Measurements from ENCODE around the gene TMEM236.
"Not testable (repeated sequence)": the region's sequence is repeated elsewhere in the genome, so short reads cannot be mapped to it uniquely, and the experiment has no call there.

TMEM236 gene, protein sequence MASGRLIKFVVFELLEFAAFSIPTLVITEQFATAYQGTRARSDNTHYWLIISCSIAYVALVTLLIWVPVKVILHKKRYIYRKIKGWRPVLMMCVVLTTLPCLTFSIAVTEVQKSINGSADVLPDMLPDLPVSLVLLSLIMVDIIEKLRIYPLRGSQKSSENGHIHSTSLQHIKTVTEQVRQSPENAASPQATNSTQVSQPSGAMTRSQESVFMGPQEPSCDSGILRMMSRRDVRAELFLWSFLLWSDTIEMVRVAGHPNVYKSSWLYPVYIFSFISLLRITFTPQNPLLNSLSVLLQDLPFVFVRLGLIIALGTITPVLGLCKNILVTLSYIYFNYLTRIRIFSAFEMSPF

DNA sequence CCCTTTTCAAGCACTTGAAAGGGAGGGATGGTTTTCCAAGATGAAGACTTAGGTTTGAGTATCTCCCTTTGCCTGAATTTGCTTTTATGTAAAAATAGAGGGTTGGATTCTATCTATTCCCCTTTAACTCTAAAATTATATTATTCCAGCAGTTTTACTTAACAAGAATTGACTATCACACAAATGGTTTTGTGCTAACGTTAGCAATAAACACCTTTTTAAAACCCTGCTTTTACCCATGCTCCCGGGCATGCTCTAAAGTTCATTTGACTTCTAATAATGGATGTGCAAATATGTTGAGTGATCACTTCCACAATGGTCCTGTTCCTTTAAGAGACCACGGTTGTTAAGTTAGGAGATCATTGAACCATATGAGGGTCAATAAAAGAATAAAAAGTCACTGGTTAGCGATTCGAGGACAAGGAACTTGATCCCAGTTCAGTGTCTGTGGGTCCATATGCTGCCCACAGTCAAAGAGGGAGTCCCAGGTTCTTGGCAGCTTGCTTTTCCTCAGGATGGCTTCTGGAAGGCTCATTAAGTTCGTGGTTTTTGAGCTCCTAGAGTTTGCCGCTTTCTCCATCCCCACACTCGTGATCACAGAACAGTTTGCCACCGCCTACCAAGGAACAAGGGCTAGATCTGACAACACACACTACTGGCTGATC is at the start of gene TMEM236:
Gene TMEM236 (plus strand): TSS at position 421 of the 665 bp plus-strand sequence. CDS start 95 bp downstream, at position 516.
- no peak for DNase-seq

DNA sequence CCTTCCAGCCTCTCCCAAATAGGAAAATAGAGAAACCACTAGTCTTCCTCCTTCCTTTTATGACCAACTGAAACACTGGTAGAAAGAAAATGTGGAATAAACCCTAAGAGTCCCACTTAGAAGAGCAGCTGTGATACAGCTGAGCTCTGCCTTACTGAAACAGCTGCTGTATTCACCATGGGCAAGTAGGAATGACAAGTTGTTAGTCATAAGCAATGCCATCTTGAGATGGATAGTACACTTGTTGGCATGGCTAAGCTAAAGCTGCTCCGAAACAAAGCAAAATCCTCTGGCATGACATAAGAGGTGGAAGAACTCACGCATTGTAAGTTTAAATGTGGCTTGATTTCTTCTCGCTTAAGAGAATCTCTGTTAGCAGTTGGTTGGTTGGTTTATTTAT is 48.3 kb upstream of the TMEM236 start:
- no peak for DNase-seq

DNA sequence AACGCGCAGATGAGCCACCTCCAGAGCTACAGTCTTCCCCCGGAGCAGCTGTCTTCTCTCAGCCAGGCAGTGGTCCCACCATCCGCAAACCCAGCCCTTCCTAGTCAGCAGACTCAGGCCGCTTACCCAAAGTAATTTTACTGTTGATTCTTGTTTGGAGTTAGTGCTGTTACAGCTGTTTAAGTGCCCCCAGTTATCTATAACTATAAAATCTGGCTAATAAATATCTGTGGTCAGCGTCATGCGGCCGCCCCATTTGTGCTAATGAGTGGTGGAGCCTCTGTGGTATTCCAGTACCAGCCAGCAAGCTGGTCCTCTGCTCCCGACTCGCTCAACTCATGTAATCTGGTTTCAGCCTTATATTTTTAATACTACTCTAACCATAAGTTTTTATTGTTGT is 43.2 kb upstream of the TMEM236 start:
- DNase-seq, result no peak

DNA sequence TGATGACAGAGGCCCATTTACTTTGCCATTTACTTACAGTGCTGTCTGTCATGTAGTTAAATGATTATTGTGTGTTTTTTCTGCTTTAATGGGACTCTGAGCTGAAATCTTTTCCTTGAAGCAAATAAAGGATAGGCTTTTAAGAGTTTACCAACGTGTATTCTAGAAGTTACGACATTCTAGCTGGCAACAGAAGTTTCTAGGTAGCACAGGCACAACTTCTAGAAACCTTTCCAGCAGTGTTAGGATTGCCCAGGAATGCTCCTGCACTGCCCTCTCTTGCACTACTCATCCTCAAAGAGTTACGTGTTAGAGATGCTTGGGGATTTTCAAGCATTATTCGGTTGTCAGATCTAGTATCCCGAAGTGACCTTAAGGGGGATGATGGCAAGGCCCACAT is 42.5 kb upstream of the TMEM236 start:
- no peak for DNase-seq

DNA sequence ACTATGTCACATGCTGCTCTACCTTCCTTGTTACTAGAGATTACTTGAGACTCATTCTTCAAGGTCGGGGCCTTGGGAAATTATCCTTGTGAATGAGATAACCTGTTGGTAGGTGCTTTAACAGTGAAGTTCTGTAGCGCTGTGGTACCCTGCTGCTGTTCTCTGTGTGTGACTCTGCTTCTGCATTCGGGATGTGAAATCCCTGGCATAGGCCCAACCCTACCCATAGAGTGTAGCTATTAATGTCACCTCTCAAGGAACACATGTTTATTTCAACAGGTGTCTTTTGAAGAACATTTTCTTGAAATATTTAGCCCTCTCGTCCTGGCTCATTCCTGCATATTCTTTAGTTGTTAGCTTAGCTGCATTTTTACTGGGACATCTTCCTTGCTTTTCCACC is 41.8 kb upstream of the TMEM236 start:
- no peak for DNase-seq

DNA sequence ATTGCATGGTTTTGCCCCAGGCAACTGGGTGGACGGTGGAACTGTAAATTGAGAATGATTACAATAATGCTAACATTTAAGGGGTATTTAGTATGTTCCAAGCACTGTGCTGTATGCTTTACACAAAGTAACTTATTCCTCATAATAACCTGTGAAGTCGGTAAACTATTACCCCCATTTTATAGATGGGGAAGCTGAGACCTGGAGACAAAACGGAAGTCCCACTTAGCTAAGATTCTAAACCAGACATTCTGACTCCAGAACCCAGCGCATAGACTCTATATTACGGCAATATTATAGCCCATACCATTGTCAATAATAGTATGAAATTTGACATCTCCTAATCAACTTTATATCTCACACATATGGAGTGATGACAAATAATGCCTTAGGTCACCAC is 39.9 kb upstream of the TMEM236 start:
- no peak for DNase-seq

DNA sequence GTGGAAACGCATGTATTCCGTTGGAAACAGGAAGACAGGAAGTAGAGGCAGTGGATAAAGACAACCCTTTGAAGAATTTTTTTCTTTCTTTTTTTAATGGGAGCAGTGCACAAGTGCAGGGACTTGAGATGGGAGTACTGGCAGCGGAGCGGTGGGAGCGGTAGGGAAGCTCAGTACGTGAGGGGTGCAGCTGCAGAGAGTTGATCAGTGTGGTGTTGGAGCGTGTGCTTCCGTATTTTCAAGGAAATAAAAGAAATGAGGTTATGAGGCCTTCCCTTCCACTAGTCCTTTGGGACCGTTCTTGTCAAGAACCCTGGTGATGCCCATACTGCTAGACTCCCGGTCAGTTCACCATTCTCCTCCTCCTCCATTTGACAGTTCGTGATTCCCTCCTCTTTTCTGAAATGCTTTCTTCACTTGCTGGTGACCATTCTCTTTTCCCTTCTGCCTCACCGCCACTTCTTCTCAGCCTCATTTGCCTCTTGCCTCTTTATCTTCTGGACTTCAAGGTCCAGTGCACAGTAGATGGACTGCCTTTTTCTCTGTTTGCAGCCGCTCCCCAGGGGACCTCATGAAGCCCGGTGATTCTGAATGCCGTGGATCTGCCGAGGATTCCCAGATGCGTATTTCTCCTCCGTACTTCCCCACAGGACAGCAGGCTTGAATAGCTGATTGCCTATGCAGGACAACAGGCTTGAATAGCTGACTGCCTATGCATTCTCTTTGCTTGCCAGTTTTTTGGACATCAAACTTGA is 39.1 kb upstream of the TMEM236 start:
- no peak for DNase-seq

DNA sequence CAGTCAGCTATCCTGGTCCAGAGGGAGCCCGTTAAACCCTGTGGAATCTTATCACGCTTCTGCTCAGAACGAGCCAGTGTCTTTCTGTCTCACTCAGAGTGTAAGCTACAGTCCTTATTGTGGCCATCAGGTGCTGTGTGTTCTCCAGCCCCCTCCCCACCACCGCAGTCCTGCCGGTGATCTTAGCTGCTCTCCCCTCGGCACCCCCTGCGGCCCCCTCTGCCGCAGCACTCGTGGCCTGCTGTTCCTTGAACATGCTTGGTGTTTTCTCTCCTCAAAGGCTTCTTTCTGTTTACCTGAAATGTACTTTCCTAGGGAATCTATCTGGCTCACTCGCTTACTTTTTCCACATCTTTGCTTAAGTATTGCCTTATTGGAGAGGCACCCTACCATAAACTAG is 38.2 kb upstream of the TMEM236 start:
- no peak for DNase-seq

DNA sequence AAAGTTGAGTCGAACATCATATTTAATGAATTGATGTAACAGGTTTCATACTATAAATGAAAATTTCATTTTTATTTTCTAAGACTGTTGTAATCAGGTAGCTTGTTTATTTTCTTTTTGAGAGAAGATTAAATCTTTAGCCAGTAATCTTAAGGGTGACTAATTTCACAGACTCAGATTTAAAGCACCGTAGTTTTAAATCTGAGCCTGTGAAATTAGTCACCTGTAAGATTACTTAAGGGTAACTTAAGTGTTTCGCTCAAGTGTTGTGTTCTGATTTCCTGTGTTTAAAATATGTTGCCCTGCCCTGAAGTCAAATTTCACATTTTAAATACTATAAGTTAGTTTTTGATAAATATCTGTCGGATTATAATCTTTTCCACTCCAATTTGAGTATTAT is 35.8 kb upstream of the TMEM236 start:
- DNase-seq, result no peak

DNA sequence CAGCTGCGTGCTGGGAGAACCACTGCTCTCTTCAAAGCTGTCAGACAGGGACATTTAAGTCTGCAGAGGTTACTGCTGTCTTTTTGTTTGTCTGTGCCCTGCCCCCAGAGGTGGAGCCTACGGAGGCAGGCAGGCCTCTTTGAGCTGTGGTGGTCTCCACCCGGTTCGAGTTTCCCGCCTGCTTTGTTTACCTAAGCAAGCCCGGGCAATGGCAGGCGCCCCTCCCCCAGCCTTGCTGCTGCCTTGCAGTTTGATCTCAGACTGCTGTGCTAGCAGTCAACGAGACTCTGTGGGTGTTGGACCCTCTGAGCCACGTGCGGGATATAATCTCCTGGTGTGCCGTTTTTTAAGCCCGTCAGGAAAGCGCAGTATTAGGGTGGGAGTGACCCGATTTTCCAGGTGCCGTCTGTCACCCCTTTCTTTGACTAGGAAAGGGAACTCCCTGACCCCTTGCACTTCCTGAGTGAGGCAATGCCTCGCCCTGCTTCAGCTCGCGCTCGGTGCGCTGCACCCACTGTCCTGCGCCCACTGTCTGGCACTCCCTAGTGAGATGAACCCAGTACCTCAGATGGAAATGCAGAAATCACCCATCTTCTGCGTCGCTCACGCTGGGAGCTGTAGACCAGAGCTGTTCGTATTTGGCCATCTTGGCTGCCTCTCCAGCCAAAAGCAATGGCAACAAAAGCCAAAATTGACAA is 29.5 kb upstream of the TMEM236 start:
- DNase-seq, result not testable (repeated sequence)

DNA sequence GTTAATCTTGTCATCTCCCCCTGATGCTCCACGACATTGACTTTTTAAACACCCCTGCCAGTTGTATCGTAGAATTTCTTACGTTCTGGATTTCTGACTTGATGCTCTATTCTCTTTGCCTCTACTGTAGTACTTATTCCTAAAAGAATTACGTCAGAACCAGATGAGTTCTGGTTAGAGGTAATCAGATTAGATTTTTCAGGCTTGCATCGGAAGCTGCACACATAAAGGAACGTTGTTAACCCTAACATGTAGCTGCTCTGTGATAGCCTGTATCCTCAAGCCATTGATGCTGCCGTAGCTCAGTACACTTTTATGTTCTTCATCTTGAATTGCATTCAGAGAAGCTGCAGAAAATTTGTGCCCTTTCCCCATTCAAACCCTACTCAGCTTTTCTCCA is 26.3 kb upstream of the TMEM236 start:
- no peak for DNase-seq

DNA sequence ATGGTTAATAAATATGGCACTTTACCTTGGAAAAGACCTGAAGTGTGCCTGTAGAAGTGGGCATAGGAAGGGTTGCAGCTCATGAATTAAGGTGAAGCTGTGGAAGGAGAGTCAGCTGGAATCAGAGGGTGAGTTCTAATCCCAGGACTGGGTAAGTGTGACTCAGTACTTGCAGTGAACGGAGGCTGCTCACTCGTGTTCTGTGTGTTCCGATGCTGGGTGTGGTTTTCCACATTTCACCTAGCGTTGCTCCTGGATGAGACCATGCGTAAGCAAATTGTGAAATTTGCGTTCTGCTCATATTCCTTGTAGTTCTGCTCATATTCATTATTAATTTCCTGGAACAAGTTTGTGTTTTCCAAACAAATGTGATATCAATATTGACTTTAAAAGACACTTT is 22.4 kb upstream of the TMEM236 start:
- no peak for DNase-seq

DNA sequence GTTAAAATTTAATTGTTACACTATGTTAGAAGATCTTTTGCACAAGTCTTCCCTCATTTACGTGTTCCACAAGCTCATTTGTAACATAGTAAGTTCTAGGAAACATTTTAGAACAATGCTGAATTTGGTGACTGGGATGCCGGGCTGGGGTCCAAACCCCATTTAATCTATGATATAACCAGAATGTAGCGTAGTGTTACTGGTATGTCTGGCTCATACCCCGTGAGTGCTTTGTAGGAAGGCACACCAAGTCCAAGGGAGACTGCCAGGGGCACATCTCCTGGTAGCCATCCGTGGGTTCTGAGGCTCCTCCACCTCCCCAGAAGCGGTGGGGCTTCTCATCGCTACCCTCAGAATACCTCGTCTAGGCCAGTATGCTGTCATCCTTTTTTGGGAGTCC is 21.3 kb upstream of the TMEM236 start:
- no peak for DNase-seq

DNA sequence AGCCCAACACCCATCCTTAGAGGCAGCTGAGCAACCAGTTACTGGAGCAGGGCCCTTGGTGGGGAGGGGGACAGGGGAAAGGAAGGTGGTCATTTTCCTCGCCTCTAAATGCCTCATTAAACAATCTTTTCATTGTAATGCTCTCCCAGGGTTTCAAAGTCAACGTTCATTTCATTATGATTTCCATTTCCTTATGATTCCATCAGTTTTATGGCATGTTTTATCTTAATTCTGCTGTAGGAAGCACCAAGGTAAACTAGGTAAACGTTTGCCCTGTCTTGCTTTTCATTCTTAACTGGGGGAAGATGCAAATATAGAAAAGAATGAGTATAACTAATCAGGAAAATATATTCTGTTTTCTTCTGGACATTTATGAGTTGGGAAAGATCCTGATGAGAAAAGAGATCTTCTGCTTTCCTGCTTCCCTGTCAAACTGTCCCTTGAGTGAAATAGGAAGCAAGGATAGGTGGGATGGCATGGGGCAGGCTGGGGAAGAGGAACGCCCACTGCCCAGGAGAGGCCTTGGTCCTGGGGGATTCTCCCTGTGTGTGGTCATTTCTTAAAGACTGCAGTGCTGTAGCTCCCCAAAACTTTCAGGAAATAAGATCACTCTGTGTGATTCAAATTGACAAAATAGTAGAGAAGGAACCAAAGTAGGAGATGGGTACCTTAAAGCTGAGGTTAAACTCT is 20.5 kb upstream of the TMEM236 start:
- DNase-seq, result no peak

DNA sequence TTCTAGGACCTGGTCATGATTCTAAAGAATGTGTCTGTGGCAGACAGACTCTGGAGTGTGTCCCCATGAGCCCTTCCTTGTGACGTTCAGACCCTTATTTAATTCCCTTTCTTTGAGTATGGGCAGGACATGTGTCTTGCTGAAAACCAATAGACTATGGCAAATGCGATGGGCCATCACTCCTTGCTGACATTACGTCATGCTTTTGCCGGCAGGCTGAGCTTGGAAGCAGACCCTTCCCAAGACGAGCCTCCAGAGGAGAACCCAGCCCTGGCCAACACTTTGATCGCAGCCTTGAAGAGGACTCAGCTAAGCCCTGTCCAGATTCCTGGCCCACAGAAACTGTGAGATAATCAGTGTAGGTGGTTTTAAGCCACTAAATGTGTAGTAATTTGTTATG is 18.4 kb upstream of the TMEM236 start:
- DNase-seq, result no peak

DNA sequence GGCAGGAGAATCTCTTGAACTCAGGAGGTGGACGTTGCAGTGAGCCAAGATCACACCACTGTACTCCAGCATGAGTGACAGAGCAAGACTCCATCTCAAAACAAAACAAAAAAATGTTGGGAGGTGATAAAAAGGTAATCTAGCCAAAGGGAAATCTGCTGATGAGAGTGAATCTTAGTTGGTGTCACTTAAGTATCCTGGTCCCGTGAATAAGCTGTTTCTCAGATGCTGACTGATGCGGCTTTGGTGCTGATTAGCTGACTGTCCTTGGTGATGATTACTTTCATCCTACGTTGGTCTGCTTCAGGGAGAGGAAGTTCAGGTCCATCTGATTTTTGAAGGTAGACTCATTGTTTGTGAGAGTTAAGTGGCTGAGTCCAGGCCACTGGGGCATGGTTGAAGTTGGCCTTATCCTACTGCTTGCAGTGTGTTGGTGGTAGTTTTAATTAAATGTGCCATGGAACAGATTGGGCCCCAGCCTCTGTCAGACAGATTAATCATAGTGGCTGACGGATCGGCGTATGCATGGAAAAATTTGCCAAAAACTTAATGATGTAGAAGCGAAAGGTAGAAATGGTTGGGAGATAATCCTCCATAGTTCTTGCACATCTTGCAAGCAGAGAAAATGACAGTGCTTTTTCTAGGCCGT is 17.4 kb upstream of the TMEM236 start:
- DNase-seq, result no peak

DNA sequence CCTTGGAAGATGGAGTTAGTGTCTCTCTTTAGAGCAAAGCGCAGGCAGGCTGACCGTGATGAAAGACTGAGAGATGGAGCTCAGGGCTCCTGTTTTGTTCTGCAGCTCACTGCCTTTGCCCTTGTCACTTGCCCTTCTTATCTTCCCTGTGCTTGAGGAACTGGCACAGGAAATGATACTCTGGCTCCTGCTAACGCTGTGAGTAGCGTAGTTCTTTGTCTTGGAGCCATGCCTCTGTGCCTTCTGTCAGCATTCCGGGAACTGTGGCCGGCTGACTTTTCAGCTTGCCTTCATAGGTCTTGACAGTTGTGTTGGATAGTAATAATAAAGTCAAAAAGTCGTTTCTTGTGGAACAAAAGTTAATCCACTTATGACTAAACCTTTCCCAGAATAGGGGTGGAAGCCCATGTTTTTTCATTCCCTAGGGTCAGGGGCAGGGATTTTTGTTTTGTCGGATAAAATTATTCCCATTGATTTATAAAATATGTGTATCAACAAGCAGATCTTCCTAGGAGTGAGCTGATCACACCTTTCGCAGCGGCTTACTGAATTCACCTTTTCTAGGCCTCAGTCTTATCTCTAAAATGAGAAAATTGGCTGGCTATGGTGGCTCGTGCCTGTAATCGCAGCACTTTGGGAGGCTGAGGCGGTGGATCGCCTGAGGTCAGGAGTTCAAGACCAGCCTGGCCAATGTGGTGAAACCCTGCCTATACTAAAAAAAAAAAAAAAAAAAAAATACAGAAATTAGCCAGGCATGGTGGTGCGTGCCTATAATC is 16.6 kb upstream of the TMEM236 start:
- DNase-seq, result no peak

DNA sequence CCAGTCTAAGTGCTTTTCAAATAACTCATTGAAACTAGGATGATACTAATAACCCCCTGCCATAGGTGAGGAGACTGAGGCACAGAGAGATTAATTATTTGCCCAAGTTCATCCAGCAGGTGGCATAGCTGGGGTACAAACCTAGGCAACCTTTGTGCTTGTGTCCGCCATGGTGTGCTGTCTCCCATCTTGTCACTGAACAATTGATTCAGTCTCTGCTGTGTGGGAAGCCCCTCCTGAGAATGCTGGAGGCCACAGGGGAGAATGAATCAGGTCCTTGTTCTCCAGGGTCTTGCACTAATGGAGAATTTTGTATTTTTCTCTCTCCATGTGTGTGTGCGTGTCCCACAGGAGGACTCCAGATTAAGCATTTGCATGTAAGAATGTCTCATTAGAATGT is 15.8 kb upstream of the TMEM236 start:
- no peak for DNase-seq

DNA sequence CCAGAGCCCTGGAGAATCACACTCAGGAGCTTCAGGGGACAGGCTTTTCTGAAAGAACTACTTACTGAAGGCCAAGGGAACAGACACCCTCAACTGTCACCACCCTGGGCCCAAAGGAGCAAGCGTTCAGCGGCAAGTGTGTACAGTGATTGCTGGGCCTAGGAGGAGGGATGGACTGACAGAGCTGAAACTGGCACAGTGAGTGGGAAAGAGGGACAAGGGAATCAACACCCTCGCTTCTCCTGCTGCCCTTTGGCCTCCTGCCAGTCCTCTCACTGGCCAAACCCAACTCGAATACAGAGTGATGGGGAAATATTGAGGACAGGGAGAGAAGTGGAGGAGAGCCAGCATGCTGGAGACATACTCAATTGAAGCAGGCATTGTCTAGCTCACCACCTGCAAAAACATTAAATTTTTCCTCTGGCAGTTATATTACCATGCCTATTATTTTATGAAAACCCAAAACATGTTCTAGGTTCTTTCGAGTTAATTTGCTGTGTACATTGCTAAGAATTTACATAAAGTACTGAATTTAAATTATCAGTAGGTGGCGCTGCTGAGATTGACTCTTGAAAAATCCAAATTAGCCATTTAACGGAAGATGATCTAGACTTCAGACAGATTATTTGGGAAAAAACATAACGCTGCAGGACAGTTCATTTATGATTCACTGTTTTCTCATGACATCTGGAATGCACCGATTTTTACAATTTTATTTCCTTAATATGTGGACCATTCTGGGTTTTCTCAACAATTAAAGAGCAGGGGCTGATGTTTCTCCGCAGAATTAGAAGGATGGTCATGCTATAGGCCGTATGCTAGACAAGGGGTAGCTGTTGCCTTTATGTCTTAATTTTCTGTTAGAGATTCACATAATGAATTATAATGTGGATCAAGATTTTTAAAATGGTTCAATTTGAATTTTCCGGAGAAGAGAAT is 14.7 kb upstream of the TMEM236 start:
- no peak for DNase-seq

DNA sequence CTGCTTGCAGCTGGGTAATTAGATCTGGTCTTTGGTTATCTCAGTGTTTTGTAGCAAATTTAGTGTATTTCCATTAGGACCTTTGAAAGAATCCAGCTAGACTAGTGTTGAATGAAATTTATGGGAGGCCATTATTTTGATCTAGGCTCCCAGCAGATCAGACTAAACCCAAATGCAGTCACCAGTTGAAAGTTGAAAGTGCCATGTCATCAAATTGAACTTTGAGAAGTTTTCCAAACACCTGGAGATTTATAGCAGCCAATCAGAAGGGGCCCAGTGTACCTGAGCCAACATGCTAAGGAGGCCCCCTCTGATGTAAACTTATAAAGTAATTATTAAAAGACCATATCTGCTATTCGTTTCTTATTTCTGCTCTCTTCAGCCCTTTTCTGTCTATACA is 11.3 kb upstream of the TMEM236 start:
- no peak for DNase-seq

Data from NCI-H187 (cell line).